Stimulated activated CD4-positive, alpha-beta T cell treated with anti-CD3 and anti-CD28 coated beads, Interleukin-4, amount 100 ng/mL, for 48 hours (primary cell): Measurements from ENCODE around the gene CXCR1.
"Not testable (repeated sequence)": the region's sequence is repeated elsewhere in the genome, so short reads cannot be mapped to it uniquely, and the experiment has no call there.

Experiments
- DNase-seq, 2 donors: peaks; one replicate each; pipeline ENCODE4 v3.0.0-alpha.2; 2020; ENCODE audit warnings: low read depth in 2 of 2

CXCR1 gene

GRCh38 chr2:218161644-218162043, 5.1 kb downstream of the CXCR1 start:
- no peak for DNase-seq

- no peak for DNase-seq
These were observed 10.7 kb downstream of the CXCR1 start for GRCh38 chr2:218155953-218156479.

GRCh38 chr2:218152777-218153176, 14.0 kb downstream of the CXCR1 start:
- DNase-seq = no peak

- no peak for DNase-seq
These were observed 14.6 kb downstream of the CXCR1 start for GRCh38 chr2:218152172-218152571.

GRCh38 chr2:218149848-218150440, 16.8 kb downstream of the CXCR1 start:
- no peak for DNase-seq

- DNase-seq = no peak
These were observed 17.7 kb downstream of the CXCR1 start for GRCh38 chr2:218149098-218149497.

GRCh38 chr2:218146056-218146455, 20.7 kb downstream of the CXCR1 start:
- no peak for DNase-seq

- DNase-seq = no peak
These were observed 21.6 kb downstream of the CXCR1 start for GRCh38 chr2:218145124-218145523.

GRCh38 chr2:218138047-218138446, 28.7 kb downstream of the CXCR1 start:
- DNase-seq = no peak

GRCh38 chr2:218137514-218137913, 29.2 kb downstream of the CXCR1 start:
- DNase-seq = no peak

- DNase-seq = no peak
These were observed 35.9 kb downstream of the CXCR1 start for GRCh38 chr2:218130822-218131221.

GRCh38 chr2:218130377-218130776, 36.4 kb downstream of the CXCR1 start:
- DNase-seq = no peak

GRCh38 chr2:218129458-218130135, 37.2 kb downstream of the CXCR1 start:
- no peak for DNase-seq

- no peak for DNase-seq
These were observed 37.8 kb downstream of the CXCR1 start for GRCh38 chr2:218128781-218129457.

GRCh38 chr2:218127929-218128455, 38.8 kb downstream of the CXCR1 start:
- DNase-seq = no peak

GRCh38 chr2:218125626-218126080, 41.1 kb downstream of the CXCR1 start, which contains the start of gene CXCR2:
TSS of gene CXCR2 (plus strand) at chr2:218126028. CDS start at chr2:218134802, 8,774 bp downstream.
- no peak for DNase-seq

GRCh38 chr2:218125095-218125494, 41.7 kb downstream of the CXCR1 start:
- DNase-seq = no peak

- no peak for DNase-seq
These were observed 42.8 kb downstream of the CXCR1 start for GRCh38 chr2:218123986-218124385.

GRCh38 chr2:218122286-218122685, 44.5 kb downstream of the CXCR1 start:
- DNase-seq = not testable (repeated sequence)

- not testable (repeated sequence) for DNase-seq
These were observed 45.0 kb downstream of the CXCR1 start for GRCh38 chr2:218121789-218122188.
